HepG2 (cell line): ENCODE measurements around the gene VRK1. TPM values are rescaled to one million over a fixed set of nuclear protein-coding genes. Genes with fewer than 3 reads are reported as not detected.

Experiments used
- ELF3 ChIP-seq: IDR thresholded peaks from 2 replicates; pipeline ENCODE4 v1.6.1; 2016; ENCODE audit warnings: missing genetic modification reagents, missing compliant biosample characterization
- PAX8 ChIP-seq: sonication (generic); formaldehyde crosslinking; IDR thresholded peaks from 2 replicates; pipeline ENCODE4 v1.8.0; 2022; ENCODE audit warnings: mild to moderate bottlenecking, missing genetic modification reagents, borderline replicate concordance
- RBFOX2 ChIP-seq: fragments of 200-400 bp; formaldehyde crosslinking; IDR thresholded peaks from 2 replicates; pipeline ENCODE4 v1.6.1; 2017; ENCODE audit warnings: low read depth, mild to moderate bottlenecking, low read length
- ZFAT ChIP-seq: sonication (generic); formaldehyde crosslinking; conservative IDR thresholded peaks from 2 replicates; pipeline ENCODE4 v1.8.1; 2023; ENCODE audit warnings: missing genetic modification reagents, inconsistent platforms
- ZNF33B ChIP-seq: sonication (generic); formaldehyde crosslinking; IDR thresholded peaks from 2 replicates; pipeline ENCODE4 v1.5.1; 2020; ENCODE audit warnings: mild to moderate bottlenecking, missing genetic modification reagents
- ZNF446 ChIP-seq: sonication (generic); formaldehyde crosslinking; IDR thresholded peaks from 2 replicates; pipeline ENCODE4 v1.5.0; 2020; ENCODE audit warnings: mild to moderate bottlenecking, missing genetic modification reagents
- ZNF577 ChIP-seq: sonication (generic); formaldehyde crosslinking; IDR thresholded peaks from 2 replicates; pipeline ENCODE4 v1.4.0; 2020; ENCODE audit warnings: mild to moderate bottlenecking, low read depth, missing genetic modification reagents, borderline replicate concordance
- polyA plus RNA-seq, 8 experiments: library from polyadenylated mRNA; depleted of rRNA in 3 of 8; stranded (reverse) in 7 of 8; unstranded in 1 of 8; fragments of >200 nt; fragmentation: Illumina TruSeq in 4 of 8; extraction: Trizol in 4 of 8; gene quantifications; 2 replicates each; pipeline versions ENCODE4 v1.2.1 to v1.2.3, GENCODE V29; 2011 to 2016; ENCODE audit warnings: low read depth in 4 of 8, missing spikeins in 1 of 8, mixed read lengths in 1 of 8; ENCODE audit not compliant: insufficient read depth in 1 of 8
- total RNA-seq, 5 experiments: library from RNA; depleted of rRNA; stranded (reverse); fragments of >200 nt; fragmentation: Illumina TruSeq; extraction: Trizol; gene quantifications; 2 replicates each; pipeline ENCODE4 v1.2.3, GENCODE V29; 2016; ENCODE audit warnings: low read depth in 1 of 5
- TF ChIP-seq, protein P1 (sequence below): sonication (generic); formaldehyde crosslinking; IDR thresholded peaks from 2 replicates; pipeline ENCODE4 v1.4.0; 2020; ENCODE audit warnings: missing genetic modification reagents
- TF ChIP-seq, protein P2 (sequence below): sonication (generic); formaldehyde crosslinking; IDR thresholded peaks from 2 replicates; pipeline ENCODE4 v1.8.0; 2022; ENCODE audit warnings: mild to moderate bottlenecking, missing genetic modification reagents; ENCODE audit not compliant: insufficient replicate concordance
- TF ChIP-seq, protein P3 (sequence below): sonication (generic); formaldehyde crosslinking; conservative IDR thresholded peaks from 2 replicates; pipeline ENCODE4 v1.8.0; 2022; ENCODE audit warnings: mild to moderate bottlenecking, moderate library complexity, missing genetic modification reagents
- TF ChIP-seq, protein P4 (sequence below): sonication (generic); formaldehyde crosslinking; IDR thresholded peaks from 2 replicates; pipeline ENCODE4 v1.4.0; 2020; ENCODE audit warnings: missing genetic modification reagents
- TF ChIP-seq, protein P5 (sequence below), 2 experiments: sonication (generic) in 1 of 2; formaldehyde crosslinking in 1 of 2; IDR thresholded peaks; 2 replicates each; pipeline versions ENCODE4 v1.4.0 to v1.6.1; 2016 to 2020; ENCODE audit warnings: borderline replicate concordance in 1 of 2, low read depth in 1 of 2, mild to moderate bottlenecking in 1 of 2, missing genetic modification reagents in 1 of 2

VRK1 gene
- total and polyA plus RNA-seq, 2 of the 13 experiments (the other 11 are each of a cell fraction or from before 2014, with no cell fraction given) = 7.9 to 51.3 TPM

DNA sequence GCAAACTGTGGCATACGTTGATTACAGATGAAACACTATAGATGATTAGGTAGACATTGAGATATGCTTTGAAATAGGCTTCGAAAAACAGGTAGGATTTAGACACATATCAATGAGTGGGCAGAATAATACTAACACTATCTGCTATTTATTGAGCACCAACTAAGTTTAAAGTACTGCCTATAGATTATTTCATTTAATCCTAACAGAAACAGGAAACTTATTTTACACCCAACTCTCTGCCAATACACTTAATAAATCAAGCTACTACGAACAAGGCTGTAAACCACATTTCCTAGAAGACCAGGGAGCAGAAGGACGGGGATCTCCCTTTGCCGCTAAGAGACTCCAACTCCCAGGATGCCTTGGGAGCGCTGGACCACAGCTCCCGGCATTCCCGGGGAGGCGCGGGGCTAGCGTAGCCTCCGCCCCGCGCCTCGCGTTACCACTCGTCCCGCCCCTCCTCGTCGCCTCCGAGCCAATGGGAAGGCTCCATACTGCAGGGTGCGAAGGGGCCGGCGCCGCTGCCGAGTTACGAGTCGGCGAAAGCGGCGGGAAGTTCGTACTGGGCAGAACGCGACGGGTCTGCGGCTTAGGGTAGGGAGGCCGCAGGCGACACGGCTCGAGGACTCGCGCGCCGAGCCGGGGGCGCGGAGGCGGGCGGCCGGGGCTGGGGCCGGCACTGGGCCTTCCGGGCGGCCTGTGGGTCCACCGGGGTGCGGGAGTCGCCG, at the start of gene VRK1 (continued):
- TF ChIP-seq, protein P1, sequence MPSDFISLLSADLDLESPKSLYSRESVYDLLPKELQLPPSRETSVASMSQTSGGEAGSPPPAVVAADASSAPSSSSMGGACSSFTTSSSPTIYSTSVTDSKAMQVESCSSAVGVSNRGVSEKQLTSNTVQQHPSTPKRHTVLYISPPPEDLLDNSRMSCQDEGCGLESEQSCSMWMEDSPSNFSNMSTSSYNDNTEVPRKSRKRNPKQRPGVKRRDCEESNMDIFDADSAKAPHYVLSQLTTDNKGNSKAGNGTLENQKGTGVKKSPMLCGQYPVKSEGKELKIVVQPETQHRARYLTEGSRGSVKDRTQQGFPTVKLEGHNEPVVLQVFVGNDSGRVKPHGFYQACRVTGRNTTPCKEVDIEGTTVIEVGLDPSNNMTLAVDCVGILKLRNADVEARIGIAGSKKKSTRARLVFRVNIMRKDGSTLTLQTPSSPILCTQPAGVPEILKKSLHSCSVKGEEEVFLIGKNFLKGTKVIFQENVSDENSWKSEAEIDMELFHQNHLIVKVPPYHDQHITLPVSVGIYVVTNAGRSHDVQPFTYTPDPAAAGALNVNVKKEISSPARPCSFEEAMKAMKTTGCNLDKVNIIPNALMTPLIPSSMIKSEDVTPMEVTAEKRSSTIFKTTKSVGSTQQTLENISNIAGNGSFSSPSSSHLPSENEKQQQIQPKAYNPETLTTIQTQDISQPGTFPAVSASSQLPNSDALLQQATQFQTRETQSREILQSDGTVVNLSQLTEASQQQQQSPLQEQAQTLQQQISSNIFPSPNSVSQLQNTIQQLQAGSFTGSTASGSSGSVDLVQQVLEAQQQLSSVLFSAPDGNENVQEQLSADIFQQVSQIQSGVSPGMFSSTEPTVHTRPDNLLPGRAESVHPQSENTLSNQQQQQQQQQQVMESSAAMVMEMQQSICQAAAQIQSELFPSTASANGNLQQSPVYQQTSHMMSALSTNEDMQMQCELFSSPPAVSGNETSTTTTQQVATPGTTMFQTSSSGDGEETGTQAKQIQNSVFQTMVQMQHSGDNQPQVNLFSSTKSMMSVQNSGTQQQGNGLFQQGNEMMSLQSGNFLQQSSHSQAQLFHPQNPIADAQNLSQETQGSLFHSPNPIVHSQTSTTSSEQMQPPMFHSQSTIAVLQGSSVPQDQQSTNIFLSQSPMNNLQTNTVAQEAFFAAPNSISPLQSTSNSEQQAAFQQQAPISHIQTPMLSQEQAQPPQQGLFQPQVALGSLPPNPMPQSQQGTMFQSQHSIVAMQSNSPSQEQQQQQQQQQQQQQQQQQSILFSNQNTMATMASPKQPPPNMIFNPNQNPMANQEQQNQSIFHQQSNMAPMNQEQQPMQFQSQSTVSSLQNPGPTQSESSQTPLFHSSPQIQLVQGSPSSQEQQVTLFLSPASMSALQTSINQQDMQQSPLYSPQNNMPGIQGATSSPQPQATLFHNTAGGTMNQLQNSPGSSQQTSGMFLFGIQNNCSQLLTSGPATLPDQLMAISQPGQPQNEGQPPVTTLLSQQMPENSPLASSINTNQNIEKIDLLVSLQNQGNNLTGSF (CRISPR knock-in tag) = no peak
- TF ChIP-seq ZNF33B (CRISPR knock-in tag) (0 out of 2 replicates have a peak, but pooled peaks have one; percentile 10), ELF3 (CRISPR knock-in tag) (no peak; the same call in 1 of the 2 replicates), RBFOX2 (peak; percentile 80), ZFAT (CRISPR knock-in tag) (no peak), PAX8 (0 out of 2 replicates have a peak, but pooled peaks have one; percentile 40), ZNF446 (no peak), ZNF577 (CRISPR knock-in tag) (no peak)
- TF ChIP-seq, protein P2, sequence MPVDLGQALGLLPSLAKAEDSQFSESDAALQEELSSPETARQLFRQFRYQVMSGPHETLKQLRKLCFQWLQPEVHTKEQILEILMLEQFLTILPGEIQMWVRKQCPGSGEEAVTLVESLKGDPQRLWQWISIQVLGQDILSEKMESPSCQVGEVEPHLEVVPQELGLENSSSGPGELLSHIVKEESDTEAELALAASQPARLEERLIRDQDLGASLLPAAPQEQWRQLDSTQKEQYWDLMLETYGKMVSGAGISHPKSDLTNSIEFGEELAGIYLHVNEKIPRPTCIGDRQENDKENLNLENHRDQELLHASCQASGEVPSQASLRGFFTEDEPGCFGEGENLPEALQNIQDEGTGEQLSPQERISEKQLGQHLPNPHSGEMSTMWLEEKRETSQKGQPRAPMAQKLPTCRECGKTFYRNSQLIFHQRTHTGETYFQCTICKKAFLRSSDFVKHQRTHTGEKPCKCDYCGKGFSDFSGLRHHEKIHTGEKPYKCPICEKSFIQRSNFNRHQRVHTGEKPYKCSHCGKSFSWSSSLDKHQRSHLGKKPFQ (CRISPR knock-in tag) = no peak
- TF ChIP-seq, protein P3, sequence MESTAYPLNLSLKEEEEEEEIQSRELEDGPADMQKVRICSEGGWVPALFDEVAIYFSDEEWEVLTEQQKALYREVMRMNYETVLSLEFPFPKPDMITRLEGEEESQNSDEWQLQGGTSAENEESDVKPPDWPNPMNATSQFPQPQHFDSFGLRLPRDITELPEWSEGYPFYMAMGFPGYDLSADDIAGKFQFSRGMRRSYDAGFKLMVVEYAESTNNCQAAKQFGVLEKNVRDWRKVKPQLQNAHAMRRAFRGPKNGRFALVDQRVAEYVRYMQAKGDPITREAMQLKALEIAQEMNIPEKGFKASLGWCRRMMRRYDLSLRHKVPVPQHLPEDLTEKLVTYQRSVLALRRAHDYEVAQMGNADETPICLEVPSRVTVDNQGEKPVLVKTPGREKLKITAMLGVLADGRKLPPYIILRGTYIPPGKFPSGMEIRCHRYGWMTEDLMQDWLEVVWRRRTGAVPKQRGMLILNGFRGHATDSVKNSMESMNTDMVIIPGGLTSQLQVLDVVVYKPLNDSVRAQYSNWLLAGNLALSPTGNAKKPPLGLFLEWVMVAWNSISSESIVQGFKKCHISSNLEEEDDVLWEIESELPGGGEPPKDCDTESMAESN (CRISPR knock-in tag) = peak; percentile 91; the same call in 1 of the 2 replicates
- TF ChIP-seq, protein P4, sequence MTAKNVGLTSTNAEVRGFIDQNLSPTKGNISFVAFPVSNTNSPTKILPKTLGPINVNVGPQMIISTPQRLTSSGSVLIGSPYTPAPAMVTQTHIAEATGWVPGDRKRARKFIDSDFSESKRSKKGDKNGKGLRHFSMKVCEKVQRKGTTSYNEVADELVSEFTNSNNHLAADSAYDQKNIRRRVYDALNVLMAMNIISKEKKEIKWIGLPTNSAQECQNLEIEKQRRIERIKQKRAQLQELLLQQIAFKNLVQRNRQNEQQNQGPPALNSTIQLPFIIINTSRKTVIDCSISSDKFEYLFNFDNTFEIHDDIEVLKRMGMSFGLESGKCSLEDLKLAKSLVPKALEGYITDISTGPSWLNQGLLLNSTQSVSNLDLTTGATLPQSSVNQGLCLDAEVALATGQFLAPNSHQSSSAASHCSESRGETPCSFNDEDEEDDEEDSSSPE (CRISPR knock-in tag) = peak; percentile 99
- TF ChIP-seq, protein P5, sequence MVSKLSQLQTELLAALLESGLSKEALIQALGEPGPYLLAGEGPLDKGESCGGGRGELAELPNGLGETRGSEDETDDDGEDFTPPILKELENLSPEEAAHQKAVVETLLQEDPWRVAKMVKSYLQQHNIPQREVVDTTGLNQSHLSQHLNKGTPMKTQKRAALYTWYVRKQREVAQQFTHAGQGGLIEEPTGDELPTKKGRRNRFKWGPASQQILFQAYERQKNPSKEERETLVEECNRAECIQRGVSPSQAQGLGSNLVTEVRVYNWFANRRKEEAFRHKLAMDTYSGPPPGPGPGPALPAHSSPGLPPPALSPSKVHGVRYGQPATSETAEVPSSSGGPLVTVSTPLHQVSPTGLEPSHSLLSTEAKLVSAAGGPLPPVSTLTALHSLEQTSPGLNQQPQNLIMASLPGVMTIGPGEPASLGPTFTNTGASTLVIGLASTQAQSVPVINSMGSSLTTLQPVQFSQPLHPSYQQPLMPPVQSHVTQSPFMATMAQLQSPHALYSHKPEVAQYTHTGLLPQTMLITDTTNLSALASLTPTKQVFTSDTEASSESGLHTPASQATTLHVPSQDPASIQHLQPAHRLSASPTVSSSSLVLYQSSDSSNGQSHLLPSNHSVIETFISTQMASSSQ (IDR thresholded peaks at IDR 0.05; ENCODE audit: low read depth) = no peak
- TF ChIP-seq, protein P5 (CRISPR knock-in tag; IDR thresholded peaks at IDR 0.05; ENCODE audit: borderline replicate concordance) = peak; percentile 34; the same call in 1 of the 2 replicates
